GM23338 (cell line): Measurements from ENCODE around the gene EYS.

Source experiments
- CREB1 ChIP-seq: fragments of 250-450 bp; sonication (Bioruptor Pico); IDR thresholded peaks from 2 replicates; pipeline ENCODE4 v1.5.0; 2020; ENCODE audit warnings: low read depth, mild to moderate bottlenecking, moderate library complexity
- CTCF ChIP-seq, 2 experiments: fragments of 200-600 bp in 1 of 2; sonication (generic) in 1 of 2; conservative IDR thresholded peaks; 2 replicates each; pipeline versions ENCODE4 v1.5.1 to v1.6.1; 2016 to 2017; ENCODE audit warnings: antibody characterized with exemption in 2 of 2, low read depth in 2 of 2, mild to moderate bottlenecking in 2 of 2, moderate library complexity in 1 of 2
- ETS1 ChIP-seq: IDR thresholded peaks from 2 replicates; pipeline ENCODE4 v1.6.1; 2016; ENCODE audit warnings: antibody characterized with exemption
- EZH2 ChIP-seq: fragments of 200-600 bp; sonication (generic); IDR thresholded peaks from one replicate; pipeline ENCODE4 v1.8.0; 2017; ENCODE audit warnings: antibody characterized with exemption, mild to moderate bottlenecking, low read depth; ENCODE audit not compliant: unreplicated experiment
- EZH2phosphoT487 ChIP-seq: fragments of 200-600 bp; sonication (generic); IDR thresholded peaks from one replicate; pipeline ENCODE4 v1.8.1; 2018; ENCODE audit warnings: antibody characterized with exemption; ENCODE audit not compliant: unreplicated experiment
- JUNB ChIP-seq: IDR thresholded peaks from one replicate; pipeline ENCODE4 v1.6.1; 2016; ENCODE audit warnings: antibody characterized with exemption; ENCODE audit not compliant: unreplicated experiment
- POLR2AphosphoS5 ChIP-seq: IDR thresholded peaks from 2 replicates; pipeline ENCODE4 v1.6.1; 2016; ENCODE audit warnings: antibody characterized with exemption, low read depth
- REST ChIP-seq: IDR thresholded peaks from one replicate; pipeline ENCODE4 v1.6.1; 2018; ENCODE audit warnings: antibody characterized with exemption; ENCODE audit not compliant: unreplicated experiment
- STAT1 ChIP-seq: IDR thresholded peaks from one replicate; pipeline ENCODE4 v1.6.1; 2016; ENCODE audit warnings: antibody characterized with exemption; ENCODE audit not compliant: unreplicated experiment
- ZNF114 ChIP-seq: fragments of 250-450 bp; sonication (Bioruptor Pico); IDR thresholded peaks from 2 replicates; pipeline ENCODE4 v1.5.0; 2020; ENCODE audit warnings: mild to moderate bottlenecking, moderate library complexity
- ZNF331 ChIP-seq: fragments of 250-450 bp; sonication (Bioruptor Pico); IDR thresholded peaks from 2 replicates; pipeline ENCODE4 v1.5.0; 2020; ENCODE audit warnings: low read depth, mild to moderate bottlenecking, moderate library complexity

GRCh38 chr6:64258302-64258701, 1448.7 kb downstream of the EYS start:
- TF ChIP-seq CTCF (conservative IDR thresholded peaks at IDR 0.05; ENCODE audit: low read depth in 2 of 2) (no peak), JUNB (no peak), ZNF114 (CRISPR knock-in tag) (no peak), POLR2AphosphoS5 (no peak), EZH2 (no peak), STAT1 (no peak), ZNF331 (CRISPR knock-in tag) (no peak), EZH2phosphoT487 (no peak), CREB1 (CRISPR knock-in tag) (no peak), REST (no peak), ETS1 (no peak)
